HG02981 (cell line): ENCODE measurements around the gene IL17B.
"Not testable (repeated sequence)": the region's sequence is repeated elsewhere in the genome, so short reads cannot be mapped to it uniquely, and the experiment has no call there.

ENCODE experiments used
- ATAC-seq: cut with Tn5 transposase; IDR thresholded peaks from one replicate; pipeline ENCODE4 v1.9.1; 2021; ENCODE audit warnings: mild to moderate bottlenecking, moderate library complexity; ENCODE audit not compliant: unreplicated experiment

The IL17B gene

DNA sequence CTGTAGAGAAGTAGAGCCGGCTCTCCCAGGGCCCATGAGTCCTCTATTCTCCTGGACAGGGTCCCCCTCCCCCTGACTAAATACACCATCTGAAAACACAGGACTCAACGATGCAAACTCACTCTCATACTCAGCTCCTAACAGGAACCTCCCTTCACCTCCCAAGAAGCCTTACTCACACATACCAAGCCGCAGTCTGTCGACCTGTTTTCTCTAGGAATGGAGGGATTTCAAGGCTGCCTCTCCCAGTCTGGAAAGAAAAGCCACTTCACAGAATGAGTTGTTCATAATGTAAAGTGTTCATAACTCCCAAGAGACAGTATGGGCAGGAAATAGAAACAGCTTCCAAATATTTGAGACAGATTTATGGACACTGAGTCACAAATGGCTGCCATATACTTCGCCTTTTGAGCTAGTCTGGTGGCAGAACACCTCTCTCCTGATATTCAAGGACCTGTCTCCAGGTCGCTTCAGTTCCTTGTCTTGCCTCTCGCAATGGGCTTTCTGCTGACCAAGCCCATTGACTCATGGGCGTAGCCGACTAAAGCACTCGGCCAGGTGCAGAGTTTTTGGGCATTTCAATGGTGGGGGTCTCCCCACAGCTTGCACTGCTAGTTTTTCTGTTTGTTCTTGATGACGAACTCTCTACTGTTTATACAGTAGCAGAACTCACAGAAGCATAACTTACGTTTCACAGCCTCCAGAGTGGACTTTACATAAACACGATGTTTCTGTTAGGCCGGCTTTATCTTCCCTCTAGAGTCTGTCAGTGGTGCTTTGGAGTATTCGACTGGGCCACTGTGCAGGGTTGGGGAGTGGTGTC, 25.0 kb upstream of the IL17B start:
- ATAC-seq = no peak

DNA sequence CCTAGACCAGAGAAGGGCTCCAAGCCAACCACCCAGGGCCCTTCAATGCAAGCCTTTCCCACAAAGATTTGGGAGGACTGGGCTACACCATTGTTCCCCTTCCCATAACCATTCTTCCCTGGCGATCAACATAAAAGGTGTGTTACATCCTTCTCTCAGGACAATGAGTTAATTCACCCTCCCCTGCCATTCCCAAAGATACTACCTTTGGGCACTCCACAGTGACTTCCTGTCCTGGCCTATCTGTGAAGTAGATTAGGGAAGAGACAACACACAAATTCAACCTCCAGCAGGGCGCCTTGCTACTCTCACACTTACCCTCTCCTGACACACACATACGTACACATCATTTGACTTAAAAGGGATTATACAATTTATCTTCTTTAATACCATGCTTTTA, 23.2 kb upstream of the IL17B start:
- ATAC-seq = no peak

DNA sequence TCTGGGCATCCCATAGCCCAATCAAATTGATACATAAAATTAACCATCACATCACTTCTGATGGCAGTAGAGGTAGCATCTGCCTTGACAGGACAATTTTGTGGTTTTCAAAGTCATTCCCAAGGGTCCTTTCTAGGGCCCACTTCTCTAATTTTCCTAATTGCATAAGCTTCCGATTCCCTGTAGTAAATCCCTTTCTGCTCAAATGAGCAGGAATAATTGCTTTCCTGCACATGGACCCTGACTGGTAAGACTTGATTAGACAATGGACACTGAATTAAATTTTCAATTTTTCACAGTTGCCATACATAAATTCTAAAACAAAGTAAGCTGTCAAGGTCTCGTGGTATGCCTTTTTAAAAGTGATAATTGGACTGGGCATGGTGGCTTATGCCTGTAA, 22.0 kb upstream of the IL17B start:
- no peak for ATAC-seq

DNA sequence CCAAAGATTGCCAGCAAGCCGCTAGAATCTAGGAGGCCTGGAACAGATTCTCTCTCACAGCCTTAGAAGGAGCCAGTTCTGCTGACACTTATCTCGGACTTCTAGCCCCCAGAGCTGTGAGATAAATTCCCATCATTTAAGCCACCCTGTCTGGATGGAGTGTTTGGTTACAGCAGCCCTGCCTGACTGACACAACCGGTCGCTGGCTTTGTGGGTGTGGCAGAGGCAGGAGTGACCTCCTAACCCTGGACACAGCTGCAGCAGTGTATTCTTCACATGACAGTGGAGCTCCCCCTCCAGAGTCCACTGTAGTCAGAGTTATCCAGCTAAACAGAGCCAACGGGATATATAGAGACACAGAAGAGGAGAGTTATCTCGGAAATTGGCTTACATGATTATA, 21.2 kb upstream of the IL17B start:
- ATAC-seq = no peak

DNA sequence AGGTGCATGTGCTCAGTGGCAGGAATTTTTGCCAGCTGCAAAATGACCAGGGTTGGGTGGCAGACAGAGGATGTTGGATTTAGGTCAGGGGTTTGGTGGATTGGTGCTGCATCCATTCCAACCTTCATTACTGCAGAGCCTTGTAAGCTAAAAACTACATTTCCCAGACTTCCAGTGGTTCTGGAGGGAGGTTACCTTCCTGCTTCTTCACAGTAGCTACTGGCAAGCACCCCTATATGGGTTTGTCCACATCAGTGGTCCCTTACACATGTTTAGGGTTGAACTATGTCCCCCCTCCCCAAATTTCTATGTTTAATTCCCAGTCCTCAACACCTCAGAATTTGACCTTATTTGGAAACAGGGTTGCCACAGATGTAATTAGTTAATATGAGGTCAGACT, 20.7 kb upstream of the IL17B start:
- ATAC-seq = no peak

DNA sequence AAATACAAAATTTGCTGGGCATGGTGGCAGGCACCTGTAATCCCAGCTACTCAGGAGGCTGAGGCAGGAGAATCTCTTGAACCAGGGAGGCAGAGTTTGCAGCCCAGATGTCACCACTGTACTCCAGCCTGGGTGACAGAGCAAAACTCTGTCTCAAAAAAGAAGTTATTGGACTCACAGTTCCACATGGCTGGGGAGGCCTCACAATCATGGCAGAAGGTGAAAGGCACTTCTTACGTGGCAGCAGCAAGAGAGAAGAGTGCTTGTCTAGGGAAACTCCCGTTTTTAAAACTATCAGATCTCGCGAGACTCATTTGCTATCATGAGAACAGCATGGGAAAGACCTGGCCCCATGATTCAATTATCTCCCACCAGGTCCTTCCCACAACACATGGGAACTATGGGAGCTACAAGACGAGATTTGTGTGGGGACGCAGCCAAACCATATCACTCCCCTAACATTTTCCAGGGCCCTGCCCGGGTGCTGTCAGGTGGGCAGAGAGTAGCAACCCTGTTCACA, 19.7 kb upstream of the IL17B start:
- ATAC-seq = not testable (repeated sequence)

DNA sequence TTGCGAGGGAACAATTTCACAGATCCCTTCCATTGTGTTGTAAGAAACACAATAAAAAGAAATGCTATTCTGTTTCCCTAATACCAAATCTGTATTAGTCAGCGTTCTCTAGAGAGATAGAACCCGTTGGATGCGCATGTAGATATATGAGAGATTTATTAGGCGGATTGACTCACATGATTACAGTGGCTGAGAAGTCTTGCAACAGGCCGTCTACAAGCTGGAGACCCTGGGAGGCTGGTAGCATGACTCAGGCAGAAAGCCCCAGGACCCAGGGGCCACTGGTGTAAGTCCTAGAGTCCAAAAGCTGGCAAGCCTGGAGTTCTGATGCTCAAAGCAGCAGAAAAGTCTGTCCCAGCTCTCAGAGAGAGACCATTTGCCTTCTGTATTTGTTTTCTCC, 18.4 kb upstream of the IL17B start:
- no peak for ATAC-seq

DNA sequence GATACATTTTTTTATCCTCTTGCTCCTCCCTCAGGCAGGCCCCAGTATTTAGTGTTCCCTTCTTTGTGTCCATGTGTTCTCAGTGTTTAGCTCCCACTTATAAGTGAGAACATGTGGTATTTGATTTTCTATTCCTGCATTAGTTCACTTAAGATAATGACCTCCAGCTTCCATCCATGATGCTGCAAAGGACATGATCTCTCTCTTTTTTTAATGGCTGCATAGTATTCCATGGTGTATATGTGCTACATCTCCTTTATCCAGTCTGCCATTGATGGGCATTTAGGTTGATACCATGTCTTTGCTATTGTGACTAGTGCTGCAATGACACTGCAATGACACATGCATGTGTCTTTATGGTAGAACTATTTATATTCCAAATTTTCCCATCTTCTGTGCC, 15.9 kb upstream of the IL17B start:
- not testable (repeated sequence) for ATAC-seq

DNA sequence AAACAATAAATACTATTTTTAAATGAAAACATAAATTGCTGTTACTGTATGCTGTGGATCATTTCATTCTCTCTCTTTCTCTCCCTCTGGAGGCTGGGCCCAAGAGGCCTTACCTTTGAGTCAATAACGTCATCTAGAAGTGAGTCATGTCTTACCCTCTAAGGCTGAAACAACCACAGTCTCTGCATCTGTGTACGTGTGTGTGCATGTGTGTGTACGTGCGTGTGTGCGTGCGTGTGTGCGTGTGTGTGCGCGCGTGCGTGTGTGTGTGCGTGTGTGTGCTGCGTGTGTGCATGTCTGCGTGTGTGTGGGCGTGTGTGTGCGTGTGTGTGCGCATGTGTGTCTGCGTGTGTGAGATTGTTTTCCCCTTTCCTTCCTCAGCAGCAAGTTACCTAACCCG, 13.6 kb upstream of the IL17B start:
- ATAC-seq = no peak

DNA sequence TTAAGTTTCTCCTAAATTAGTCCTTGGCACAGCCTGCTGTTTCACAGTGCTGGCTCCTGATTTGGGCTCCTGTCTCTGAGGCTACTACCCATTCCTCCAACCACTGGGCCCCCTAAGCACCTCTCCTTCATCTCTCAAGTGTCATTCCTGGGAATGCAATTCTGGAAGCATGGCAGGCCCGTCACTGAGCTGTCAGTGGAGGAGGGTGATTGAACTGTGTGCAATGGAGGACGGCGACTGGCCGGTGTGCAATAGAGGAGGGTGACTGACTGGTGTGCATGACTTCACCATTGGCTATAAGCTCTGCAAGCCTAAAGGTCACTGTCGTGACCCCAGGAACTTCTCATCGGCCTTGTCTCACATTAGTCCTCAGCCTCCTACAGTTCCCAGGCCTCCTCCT, 12.4 kb upstream of the IL17B start:
- ATAC-seq = no peak

DNA sequence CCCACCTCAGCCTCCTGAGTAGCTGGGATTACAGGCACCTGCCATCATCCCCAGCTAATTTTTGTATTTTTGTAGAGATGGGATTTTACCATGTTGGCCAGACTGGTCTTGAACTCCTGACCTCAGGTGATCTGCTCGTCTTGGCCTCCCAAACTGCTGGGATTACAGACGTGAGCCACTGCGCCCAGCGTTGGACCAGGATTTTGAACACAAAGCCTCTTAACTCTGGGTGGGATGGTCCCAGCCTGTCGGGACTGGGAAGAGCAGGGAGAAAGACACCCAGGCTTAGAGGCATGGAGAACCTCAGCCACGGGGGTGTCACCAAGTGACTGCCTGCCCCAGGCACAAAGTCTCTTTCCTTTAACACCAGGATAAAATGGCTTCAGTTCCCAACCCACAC, 12.0 kb upstream of the IL17B start:
- ATAC-seq = not testable (repeated sequence)

DNA sequence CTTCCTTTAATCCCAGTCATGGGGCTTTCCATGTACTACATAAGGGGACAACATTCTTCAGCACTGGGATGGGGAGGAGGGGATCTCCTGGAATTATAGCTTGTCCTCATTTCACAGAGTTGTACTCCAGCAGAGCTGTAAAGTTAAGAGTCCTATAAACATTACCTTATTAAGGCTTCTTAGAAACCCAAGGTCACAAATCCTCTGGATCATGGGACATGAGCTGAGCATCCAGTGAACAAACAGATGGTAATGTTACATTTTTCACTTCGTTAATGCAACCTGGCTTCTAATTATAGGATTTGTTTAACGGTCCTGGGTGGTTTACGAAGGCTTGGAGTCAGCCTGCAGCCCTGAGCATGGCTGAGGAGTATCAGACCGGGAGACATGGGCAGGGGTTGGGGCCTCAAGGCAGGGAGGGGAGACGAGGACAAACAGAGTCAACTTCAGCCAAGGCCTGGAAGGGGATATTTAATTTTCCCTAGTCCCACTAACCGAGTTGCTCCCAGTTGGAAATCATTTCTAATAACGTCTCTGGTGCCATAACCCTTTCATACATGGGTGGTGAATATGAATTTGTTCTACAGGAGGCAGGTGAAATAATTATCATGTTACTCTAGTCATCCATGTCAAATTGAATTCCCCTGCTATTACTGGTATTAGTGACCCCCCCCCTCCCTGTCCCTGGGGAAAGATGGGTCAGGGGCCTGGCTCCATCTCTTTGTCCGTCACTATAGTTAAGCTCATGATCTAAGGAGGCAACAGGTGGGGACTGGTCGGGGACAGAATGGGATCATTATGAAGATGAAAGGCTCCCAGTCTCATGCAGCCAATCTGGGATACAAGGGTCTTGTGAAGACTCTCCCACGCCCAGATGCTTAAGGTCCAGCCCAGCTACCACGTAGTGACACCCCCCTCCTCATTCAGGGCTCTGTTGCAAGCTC, 10.7 kb upstream of the IL17B start:
- no peak for ATAC-seq

DNA sequence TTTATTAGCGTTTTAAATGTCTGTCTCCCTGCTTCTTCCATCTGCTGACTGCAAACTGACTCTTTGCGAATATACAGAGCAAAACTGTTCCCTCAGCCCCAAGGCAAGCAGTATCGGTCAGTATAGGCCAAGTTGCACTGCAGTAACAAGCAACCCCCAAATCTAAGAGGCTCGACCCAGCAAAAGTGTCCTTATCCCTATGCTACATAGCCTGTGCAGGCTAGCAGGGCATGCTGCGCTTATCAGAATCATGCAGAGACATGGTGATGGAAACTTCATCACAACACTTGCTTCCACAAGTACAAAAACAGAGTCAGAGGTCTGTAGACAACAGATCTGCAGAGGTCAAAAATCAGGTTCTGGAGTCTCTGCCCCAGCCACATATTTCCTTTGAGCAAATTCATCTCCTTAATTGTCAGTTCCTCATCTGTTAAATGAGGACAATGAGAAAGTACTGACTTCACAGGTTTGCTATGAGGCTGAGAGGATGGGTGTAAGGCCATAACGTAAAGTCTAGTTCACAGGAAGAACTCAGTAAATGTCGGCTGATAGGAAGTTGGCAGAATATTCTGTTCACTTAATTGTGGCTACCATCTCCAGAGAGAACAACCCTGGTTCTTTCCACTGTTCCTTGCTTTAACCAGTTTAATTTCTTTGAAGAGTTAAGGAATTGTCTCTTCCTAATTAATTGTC, 9.6 kb upstream of the IL17B start:
- no peak for ATAC-seq

DNA sequence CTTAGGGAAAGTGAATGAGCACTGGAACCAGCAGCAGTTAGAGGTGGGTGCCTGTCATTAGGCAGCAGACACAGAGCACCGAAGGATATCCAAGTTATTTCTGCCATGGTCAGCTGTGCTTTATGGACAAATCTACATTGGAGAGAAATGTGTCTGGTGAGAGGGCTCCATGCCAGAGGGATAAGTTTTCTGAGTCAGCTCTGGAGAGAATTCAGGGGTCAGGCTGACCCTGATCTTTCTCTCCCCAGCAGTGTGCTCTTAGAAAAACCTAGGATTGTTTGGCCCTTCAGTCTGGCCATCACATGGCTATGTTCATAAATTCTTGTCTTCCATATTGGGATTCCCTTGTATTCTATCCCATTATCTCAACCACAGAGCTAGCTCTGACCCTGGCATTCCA, 8.9 kb upstream of the IL17B start:
- no peak for ATAC-seq

DNA sequence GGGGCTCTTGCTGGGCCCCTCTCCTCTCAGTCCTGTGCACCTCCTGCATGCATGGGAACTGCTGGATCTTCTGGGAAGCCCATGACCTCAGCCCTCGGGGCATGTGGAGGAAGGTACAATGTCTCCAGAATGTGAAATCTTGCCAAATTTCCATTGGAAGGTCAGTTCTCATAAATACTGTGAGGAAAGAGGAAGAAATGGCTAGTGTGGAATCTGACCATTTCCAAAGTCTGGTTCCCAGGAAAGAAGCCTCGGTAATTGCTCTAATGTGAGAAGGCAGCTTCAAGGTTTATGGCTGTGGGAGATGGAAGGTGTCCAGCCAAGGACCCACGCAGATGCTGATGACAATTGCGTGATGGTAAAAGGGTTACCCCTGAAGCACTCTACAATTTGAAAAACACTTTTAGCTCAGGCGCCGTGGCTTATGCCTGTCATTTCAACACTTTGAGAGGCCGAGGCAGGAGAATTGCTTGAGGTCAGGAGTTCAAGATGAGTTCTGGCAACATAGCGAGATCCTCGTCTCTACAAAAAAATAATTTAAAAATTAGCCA, 8.1 kb upstream of the IL17B start:
- no peak for ATAC-seq

DNA sequence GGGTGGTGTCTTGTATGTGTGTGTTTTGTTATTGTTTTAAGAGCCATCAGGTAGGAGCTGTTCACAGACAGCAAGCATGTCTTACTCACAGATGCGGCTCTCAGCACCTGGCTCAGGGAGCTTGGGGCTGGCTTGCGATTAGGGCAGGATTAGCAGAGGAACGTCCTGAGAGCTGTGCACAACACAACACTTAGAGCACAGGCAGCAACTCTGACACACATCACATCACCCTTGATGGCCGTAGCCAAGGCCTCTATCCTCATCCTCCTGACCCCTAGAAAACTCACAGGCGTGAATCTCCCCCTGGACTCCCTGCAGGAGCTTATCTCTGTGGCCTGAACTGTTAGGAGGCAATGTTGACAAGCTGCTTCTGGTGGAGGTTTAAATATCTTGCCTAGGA, 7.1 kb upstream of the IL17B start:
- no peak for ATAC-seq

DNA sequence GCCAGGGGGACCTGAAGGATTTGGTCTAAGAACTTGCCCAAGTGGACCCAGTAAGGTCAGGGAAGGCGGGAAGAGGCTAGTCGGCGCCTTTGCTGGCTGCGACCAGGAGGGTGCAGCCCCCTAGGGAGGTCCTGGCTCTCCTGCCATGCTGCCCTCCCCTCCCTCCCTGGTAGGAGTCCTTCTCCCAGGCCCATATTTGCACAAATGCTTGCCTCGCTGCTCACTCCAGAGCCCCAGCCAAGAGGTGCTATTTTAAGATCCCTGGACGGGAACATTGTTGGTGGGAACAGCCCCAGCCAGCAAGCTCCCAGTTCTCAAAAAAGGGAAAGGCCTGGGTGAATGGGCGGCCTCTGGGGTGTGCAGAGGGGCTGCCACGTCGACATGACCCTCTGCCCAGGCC, 4.3 kb upstream of the IL17B start:
- ATAC-seq = no peak

DNA sequence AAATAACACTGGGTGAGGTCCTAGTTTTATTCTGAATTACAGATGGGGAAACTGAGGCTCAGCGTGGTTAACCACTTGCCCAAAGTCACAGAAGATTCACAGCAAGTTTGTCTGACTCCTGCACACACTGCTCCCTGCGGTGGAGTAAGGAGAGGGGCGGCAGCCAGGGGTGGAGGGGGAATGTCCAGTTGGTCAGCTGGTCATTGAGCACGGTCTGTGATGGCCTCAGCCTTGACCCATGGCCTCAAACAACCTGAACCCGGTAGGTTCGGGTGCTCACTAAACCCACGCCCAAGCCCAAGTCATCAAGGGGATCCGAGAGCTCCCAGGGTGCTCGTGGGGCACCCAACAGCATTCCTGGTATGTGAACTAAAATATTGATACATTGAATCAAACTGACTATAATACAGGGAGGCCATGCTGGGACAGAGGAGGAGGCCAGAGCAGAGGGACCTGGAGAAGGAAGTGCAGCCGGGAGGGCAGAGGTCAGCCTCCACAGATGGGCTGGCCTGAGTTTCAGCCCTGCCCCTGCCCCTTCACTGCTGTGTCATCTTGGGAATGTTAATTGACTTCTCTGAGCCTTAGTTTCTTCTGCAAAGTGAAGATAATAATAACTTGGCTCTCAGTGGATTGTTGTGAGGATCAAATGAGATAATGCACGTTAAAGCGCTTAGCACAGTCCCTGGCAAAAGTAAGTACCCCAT, 3.6 kb upstream of the IL17B start:
- ATAC-seq = no peak

DNA sequence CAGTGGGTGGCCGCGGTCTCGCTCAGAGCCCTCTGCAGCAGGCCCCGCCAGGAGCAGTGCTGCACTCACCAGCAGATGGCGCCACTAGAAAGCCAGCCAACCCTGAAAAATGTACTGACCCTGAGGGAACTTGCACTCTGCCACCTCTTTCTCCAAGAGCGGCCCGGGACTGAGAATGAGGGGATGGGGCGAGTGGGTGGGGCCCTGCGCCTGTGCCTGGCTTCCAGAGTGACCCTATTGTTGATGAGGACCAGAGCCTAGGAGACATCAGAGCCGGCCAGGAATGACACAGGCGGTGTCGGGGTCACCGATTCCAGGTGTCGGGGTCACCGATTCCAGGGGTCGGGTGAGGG, 2.9 kb upstream of the IL17B start:
- ATAC-seq = peak; percentile 74

DNA sequence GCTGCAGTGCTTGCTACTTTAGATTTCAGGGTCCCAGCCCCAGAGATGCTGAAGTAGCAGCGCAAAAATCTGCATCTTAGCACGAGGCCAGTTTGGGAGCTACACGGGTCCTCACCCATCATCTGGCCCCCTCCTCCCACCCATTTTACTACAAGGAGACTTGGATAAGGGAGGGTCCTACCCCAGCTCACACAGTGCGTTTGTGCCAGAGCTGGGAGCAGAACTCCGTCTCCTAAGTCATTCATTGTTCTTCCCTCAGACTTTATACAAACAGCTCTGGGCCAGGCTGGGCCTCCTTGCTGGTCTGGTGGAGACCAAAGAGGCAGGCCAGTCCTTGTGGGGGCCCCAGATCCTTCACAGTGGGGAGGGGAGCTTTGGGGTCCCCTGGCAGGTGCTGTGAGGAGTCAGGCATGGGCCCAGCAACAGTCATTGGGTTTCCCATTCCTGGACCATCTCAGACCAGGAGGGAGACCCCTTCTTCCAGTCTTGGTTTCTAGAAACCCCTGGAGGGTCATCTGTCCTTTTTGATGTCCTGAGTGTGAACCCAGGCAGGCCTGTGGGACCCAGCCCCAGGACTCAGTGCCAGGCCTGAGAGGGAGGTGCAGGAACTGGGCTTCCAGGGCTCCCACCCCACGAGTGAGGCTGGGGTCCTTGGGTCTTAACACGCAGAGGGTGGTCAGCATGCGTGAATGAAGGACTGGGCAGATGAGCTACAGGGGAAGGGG, 2.3 kb upstream of the IL17B start:
- no peak for ATAC-seq
